ENCODE data around the gene FAAH2.
"Not testable (repeated sequence)": the region's sequence is repeated elsewhere in the genome, so short reads cannot be mapped to it uniquely, and the experiment has no call there.

Gene FAAH2

GRCh38 chrX:57313583-57314215, 27.2 kb downstream of the FAAH2 start:
- no peak for TF ChIP-seq CTCF (IDR thresholded peaks at IDR 0.05; ENCODE audit: low read depth, low read length, missing control alignments)
- DNase-seq (ENCODE audit: extremely low read depth, low read depth): no peak
- H3K4me3 ChIP-seq (replicated peaks; ENCODE audit: low read depth, low read length): no peak overlapping the region

DNA sequence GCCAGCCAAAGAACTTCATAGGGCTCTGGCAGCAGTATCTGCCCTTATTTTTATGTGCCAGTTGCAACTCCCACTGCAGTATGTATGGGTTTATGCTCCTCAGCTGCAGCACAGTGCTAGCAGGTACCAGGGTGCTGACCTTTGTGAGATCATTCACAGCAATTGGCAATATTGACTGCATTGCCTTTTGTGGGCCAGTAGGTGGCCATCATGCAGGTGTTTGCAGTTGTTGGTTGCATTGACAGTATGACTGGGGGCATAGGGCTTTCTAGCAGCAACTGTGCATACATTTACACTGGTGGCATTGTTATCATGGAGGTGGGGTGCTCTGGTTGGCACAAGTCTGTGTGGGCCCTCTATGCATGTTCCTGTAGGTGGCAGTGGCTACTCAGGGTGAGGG, 42.5 kb downstream of the FAAH2 start:
- DNase-seq (ENCODE audit: extremely low read depth, low read depth): no peak

DNA sequence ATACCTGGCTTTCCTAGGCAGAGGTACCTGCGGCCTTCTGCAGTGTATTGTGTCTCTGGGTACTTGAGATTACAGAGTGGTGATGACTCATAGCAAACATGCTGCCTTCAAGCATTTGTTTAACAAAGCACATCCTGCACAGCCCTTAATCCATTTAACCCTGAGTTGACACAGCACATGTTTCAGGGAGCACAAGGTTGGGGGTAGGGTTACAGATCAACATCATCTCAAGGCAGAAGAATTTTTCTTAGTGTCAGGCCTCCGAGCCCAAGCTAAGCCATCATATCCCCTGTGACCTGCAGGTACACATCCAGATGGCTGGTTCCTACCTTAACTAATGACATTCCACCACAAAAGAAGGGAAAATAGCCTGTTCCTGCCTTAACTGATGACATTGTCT, 49.3 kb downstream of the FAAH2 start:
- DNase-seq (ENCODE audit: extremely low read depth, low read depth); H3K4me3 ChIP-seq (replicated peaks; ENCODE audit: low read depth, low read length): not testable (repeated sequence)

More for the DNA sequence above, 42.5 kb downstream of the FAAH2 start:
- TF ChIP-seq CTCF (IDR thresholded peaks at IDR 0.05; ENCODE audit: low read depth, low read length, missing control alignments): no peak
- H3K4me3 ChIP-seq (replicated peaks; ENCODE audit: low read depth, low read length): no peak overlapping the region

DNA sequence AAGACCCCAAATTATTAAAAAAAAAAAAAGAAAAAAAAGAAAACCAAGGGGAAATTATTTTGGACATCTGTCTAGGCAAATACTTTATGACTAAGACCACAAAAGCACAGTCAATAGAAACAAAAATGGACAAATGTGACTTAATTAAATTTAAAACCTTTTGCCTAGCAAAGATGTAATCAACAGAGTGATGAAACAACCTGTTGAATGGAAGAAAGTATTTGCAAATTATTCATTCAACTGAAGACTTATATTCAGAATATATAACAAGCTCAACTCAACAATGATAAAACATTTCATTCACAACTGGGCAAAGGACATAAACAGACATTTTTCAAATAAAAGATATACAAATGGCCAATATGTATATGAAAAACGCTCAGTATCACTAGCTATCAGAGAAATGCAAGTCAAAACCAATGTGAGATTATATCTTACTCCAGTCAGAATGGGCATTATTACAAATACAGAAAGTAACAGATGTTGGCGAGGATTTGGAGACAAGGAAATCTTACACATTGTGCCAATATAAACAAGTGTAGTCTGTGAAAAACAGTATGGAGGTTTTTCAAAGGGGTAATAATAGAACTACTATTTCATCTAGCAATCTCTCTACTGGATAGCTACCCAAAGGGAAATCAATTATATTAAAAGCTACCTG, 67.1 kb downstream of the FAAH2 start:
- no peak for DNase-seq (ENCODE audit: extremely low read depth, low read depth)
- H3K4me3 ChIP-seq (replicated peaks; ENCODE audit: low read depth, low read length): no peak overlapping the region
- no peak for TF ChIP-seq CTCF (IDR thresholded peaks at IDR 0.05; ENCODE audit: low read depth, low read length, missing control alignments)

DNA sequence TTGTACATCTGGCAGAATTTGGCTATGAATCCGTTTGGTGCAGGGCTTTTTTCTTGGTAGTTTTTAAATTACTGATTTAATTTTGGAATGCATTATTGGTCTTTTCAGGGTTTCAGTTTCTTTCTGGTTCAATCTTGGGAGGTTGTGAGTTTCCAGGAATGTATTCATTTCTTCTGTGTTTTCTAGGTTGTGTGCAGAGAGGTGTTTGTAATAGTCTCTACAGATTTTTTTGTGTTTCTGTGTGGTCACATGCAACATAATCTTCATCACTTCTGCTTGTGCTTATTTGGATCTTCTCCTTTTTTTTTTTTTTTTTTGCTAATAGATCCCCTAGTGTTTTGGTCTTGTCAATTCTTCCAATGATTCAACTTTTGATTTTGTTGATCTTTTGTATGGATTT, 77.6 kb downstream of the FAAH2 start:
- no peak for TF ChIP-seq CTCF (IDR thresholded peaks at IDR 0.05; ENCODE audit: low read depth, low read length, missing control alignments)
- no peak overlapping the region for H3K4me3 ChIP-seq (replicated peaks; ENCODE audit: low read depth, low read length)

DNA sequence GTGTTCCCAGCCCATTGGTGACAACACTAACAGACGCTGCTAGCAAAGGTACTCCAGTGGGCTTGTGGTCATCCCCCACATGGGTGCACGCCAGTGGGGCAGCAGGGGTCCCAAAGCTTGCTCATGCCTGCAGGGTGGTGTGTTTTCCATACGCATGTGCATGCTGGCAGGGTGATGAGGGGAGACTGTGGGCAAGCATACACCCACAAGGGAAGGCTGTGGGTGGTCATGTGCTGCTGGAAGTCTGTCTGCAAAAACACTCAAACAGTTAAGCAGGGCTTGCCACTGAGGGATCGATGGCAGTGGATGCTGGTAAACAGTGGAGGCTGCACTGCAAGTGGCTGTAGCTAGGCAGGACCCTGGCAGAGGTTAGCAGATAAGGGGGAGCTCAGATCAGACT, 79.9 kb downstream of the FAAH2 start:
- TF ChIP-seq CTCF (IDR thresholded peaks at IDR 0.05; ENCODE audit: low read depth, low read length, missing control alignments): no peak
- H3K4me3 ChIP-seq (replicated peaks; ENCODE audit: low read depth, low read length): no peak overlapping the region
- no peak for DNase-seq (ENCODE audit: extremely low read depth, low read depth)

More for the DNA sequence above, 77.6 kb downstream of the FAAH2 start:
- DNase-seq (ENCODE audit: extremely low read depth, low read depth): no peak

- DNase-seq (ENCODE audit: extremely low read depth, low read depth): no peak
- no peak overlapping the region for H3K4me3 ChIP-seq (replicated peaks; ENCODE audit: low read depth, low read length)
- no peak for TF ChIP-seq CTCF (IDR thresholded peaks at IDR 0.05; ENCODE audit: low read depth, low read length, missing control alignments)
Measured at GRCh38 chrX:57367649-57368048, 81.1 kb downstream of the FAAH2 start.
